ENCODE results near the gene CITED2.

CITED2 gene

GRCh38 chr6:139325125-139325524 is 49.3 kb downstream of the CITED2 start:
- no peak for TF ChIP-seq CTCF (conservative IDR thresholded peaks at IDR 0.05)
- no peak overlapping the region for H3K27ac ChIP-seq

GRCh38 chr6:139324301-139324555 is 50.2 kb downstream of the CITED2 start:
- peak overlapping the region; percentile 47; the same call in 1 of the 2 replicates for H3K27ac ChIP-seq
- no peak for TF ChIP-seq CTCF (conservative IDR thresholded peaks at IDR 0.05)

GRCh38 chr6:139323511-139324300 is 50.7 kb downstream of the CITED2 start:
- peak overlapping the region; percentile 47; the same call in 1 of the 2 replicates for H3K27ac ChIP-seq
- TF ChIP-seq CTCF (conservative IDR thresholded peaks at IDR 0.05), result no peak

Data from VCaP (cell line).